Skin epidermis (tissue), 12 donors: ENCODE results near the gene SYNGR2.

ENCODE experiments used
- H3K27ac ChIP-seq, 21 experiments: fragments of 200-600 bp; sonication (generic) in 11 of 21; one replicate each; pipeline ENCODE4 v1.5.0; 2020; ENCODE audit warnings: mild to moderate bottlenecking in 3 of 21, inconsistent platforms in 2 of 21, moderate library complexity in 2 of 21
- H3K4me3 ChIP-seq, 7 experiments: fragments of 200-600 bp; sonication (generic) in 2 of 7; one replicate each; pipeline ENCODE4 v1.5.0; 2020; ENCODE audit warnings: inconsistent platforms in 2 of 7, mild to moderate bottlenecking in 2 of 7, moderate library complexity in 1 of 7

Gene SYNGR2

GRCh38 chr17:78184868-78185267 is 16.5 kb downstream of the SYNGR2 start:
- Histone ChIP-seq H3K4me3 (no peak overlapping the region), H3K27ac (peak overlapping the region in 1 of 21 experiments; percentile 3)

DNA sequence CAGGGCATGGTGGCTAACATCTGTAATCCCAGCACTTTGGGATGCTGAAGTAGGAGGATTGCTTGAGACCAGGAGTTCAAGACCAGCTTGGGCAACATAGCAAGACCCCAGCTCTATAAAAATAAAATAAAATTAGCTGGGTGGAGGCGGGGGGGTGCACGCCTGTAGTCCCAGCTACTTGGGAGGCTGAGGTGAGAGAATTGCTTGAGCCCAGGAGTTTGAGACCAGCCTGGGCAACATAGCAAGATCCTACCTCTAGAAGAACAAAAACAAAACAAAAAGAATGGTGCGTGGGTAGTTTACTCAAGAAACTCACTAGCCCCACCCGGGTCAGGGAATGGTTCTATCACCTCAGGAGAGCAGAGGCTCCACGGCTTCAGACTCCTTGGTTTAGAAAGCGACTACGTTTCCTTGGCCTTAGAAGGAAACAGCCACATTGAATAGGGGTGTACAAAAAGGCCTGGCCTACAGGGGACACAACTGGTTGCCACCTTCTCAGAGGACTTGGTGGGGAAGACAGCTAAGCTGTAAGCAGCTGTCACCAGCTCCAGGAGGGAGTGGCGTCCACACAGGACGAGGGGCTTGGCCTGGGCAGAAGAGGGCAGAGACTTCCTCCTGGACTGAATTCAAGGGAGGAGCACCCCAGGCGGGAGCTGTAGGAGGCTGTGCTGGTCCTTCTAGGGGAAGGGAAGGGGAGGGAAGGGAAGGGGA is 17.8 kb downstream of the SYNGR2 start:
- Histone ChIP-seq H3K4me3 (peak overlapping the region; percentile 43 to 54 (median 46)), H3K27ac (peak overlapping the region in 9 of 21 experiments; percentile 22 to 79 (median 60))

GRCh38 chr17:78186692-78187595 is 18.6 kb downstream of the SYNGR2 start, which contains the start of the genes AFMID and TK1:
Gene AFMID (plus strand): TSS chr17:78187362. CDS start chr17:78187371, 9 bp downstream.
Gene TK1 (minus strand): TSS chr17:78187052. CDS start chr17:78186994, 58 bp downstream.
- H3K27ac ChIP-seq = peak within 1 kb of the TSS in 20 of 21 experiments; percentile 16 to 79 (median 60)
- H3K4me3 ChIP-seq = peak within 1 kb of the TSS; percentile 43 to 54 (median 46)

DNA sequence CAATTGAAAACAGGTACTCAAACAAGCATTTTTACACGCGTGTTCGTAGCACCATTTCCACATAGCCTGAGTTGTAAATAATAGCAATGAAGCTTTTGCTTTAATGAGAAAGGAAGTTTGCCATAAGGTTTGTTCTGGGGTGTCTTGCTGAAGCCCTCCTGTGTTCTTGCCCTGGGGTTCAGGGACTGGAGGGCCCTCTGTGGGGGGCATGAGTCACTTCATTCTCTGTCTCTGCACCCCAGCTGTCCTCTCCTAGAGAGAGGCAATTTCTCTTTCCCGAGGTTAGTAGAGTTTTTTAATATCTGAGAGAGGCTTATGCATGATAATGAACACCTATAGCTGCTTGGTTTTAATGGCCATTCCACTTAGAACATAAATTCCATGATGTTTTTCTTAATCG is 28.3 kb downstream of the SYNGR2 start:
- H3K27ac ChIP-seq = peak overlapping the region in 14 of 21 experiments; percentile 24 to 87 (median 74)
- no peak overlapping the region for H3K4me3 ChIP-seq

DNA sequence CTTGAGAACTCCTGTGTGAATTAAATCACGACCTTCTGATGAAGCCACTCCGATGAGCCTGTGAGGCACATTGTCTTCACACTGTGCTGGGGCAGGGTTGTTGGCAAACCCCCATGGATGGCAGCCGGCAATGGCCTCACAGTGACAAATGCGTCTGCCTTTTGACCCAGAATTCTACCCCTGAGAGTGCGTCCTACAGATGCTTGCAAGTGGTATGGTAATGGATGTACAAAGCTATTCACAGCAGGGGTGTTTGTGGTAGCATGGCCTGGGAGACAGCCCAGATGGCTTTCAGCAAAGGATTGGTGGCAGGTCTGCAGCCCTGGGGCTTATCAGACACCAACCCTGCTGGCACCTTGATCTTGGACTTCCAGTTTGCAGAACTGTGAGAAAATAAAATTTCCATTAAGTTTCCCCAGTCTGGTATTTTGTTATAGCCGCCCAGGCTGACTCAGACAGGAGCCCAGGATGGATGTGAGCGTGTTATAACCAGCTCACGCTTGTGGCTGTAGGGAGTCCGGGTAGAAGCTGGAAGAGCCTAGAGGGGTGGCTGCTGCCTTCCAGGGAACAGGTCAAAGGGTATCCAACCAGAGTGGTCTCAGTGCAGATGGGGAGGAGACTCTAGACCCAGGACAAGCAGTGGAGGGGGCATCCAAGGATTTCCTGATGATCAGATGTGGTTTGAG is 28.9 kb downstream of the SYNGR2 start:
- Histone ChIP-seq H3K27ac (peak overlapping the region in 18 of 21 experiments; percentile 12 to 87 (median 73)), H3K4me3 (no peak overlapping the region)

DNA sequence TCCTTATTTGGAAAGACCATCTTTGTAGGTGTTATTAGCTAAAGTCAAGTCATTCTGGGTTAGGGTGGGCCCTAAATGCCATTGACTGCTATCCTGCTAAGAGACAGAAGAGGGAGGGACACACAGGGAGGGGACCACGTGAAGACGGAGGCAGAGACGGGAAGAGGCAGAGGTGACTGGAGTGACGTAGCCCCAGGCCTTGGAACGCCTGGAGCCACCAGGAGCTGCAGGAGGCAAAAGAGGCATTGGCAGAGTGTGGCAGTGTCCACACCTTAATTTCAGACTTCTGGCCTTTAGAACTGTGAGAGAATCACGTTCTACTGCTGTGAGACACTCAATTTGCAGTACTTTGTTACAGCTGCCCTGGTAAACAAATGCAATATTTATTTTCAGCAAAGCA is 32.1 kb downstream of the SYNGR2 start:
- Histone ChIP-seq H3K27ac (peak overlapping the region in 2 of 21 experiments; percentile 3 to 39), H3K4me3 (no peak overlapping the region)

GRCh38 chr17:78202666-78203065 is 34.3 kb downstream of the SYNGR2 start:
- Histone ChIP-seq H3K4me3 (no peak overlapping the region), H3K27ac (no peak overlapping the region)

- no peak overlapping the region for H3K27ac ChIP-seq
Observed at GRCh38 chr17:78204387-78205123, 36.2 kb downstream of the SYNGR2 start.

GRCh38 chr17:78205124-78205775 is 36.9 kb downstream of the SYNGR2 start:
- Histone ChIP-seq H3K27ac (no peak overlapping the region), H3K4me3 (no peak overlapping the region)

More at GRCh38 chr17:78204387-78205123, 36.2 kb downstream of the SYNGR2 start:
- no peak overlapping the region for H3K4me3 ChIP-seq

GRCh38 chr17:78206298-78206697 is 37.9 kb downstream of the SYNGR2 start:
- no peak overlapping the region for H3K4me3 ChIP-seq
- no peak overlapping the region for H3K27ac ChIP-seq

- H3K27ac ChIP-seq = no peak overlapping the region
- H3K4me3 ChIP-seq = no peak overlapping the region
Observed at GRCh38 chr17:78208486-78208885, 40.1 kb downstream of the SYNGR2 start.

- Histone ChIP-seq H3K27ac (no peak overlapping the region), H3K4me3 (no peak overlapping the region)
Observed at GRCh38 chr17:78210111-78210510, 41.7 kb downstream of the SYNGR2 start.

DNA sequence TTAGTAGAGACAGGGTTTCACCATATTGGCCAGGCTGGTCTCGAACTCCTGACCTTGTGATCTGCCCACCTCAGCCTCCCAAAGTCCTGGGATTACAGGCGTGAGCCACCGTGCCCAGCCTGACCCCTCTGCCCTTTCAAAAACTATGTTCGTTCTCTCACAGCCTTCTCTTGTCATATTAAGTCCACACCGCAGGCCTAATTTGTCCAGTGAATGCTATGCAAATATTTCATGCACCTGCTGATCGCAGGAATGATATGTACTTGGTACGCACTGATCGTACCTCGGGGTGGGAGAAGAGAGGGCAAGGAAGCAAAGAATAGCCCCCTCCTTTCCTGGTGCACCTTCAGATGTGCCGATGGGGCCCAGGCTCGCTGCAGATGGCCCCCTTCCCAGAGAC is 42.7 kb downstream of the SYNGR2 start:
- Histone ChIP-seq H3K27ac (no peak overlapping the region), H3K4me3 (no peak overlapping the region)

DNA sequence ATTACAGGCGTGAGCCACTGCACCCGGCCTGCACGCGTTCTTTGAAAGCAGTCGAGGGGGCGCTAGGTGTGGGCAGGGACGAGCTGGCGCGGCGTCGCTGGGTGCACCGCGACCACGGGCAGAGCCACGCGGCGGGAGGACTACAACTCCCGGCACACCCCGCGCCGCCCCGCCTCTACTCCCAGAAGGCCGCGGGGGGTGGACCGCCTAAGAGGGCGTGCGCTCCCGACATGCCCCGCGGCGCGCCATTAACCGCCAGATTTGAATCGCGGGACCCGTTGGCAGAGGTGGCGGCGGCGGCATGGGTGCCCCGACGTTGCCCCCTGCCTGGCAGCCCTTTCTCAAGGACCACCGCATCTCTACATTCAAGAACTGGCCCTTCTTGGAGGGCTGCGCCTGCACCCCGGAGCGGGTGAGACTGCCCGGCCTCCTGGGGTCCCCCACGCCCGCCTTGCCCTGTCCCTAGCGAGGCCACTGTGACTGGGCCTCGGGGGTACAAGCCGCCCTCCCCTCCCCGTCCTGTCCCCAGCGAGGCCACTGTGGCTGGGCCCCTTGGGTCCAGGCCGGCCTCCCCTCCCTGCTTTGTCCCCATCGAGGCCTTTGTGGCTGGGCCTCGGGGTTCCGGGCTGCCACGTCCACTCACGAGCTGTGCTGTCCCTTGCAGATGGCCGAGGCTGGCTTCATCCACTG is 45.8 kb downstream of the SYNGR2 start, which contains the start of gene BIRC5:
Gene BIRC5 (plus strand): TSS at position 238 of the 690 bp plus-strand sequence. CDS start 64 bp downstream, at position 302.
- Histone ChIP-seq H3K4me3 (peak within 1 kb of the TSS; percentile 29 to 63 (median 49)), H3K27ac (peak within 1 kb of the TSS in 9 of 21 experiments; percentile 1 to 67 (median 43))

- peak overlapping the region in 6 of 21 experiments; percentile 1 to 67 (median 42) for H3K27ac ChIP-seq
- peak overlapping the region; percentile 29 to 63 (median 49) for H3K4me3 ChIP-seq
Observed at GRCh38 chr17:78214706-78215061, 46.3 kb downstream of the SYNGR2 start.

GRCh38 chr17:78219396-78220150 is 51.2 kb downstream of the SYNGR2 start:
- Histone ChIP-seq H3K27ac (no peak overlapping the region), H3K4me3 (no peak overlapping the region)
